Neuron (in vitro differentiated cells): ENCODE measurements around the gene MEGF8.

Source experiments
- H2AFZ ChIP-seq: one replicate; pipeline ENCODE4 v1.6.1; 2013; ENCODE audit warnings: low read depth, mild to moderate bottlenecking, inconsistent platforms, low read length, moderate library complexity
- H3K27me3 ChIP-seq: one replicate; pipeline ENCODE4 v1.6.1; 2013; ENCODE audit warnings: low read length; ENCODE audit not compliant: insufficient read depth
- H3K36me3 ChIP-seq: one replicate; pipeline ENCODE4 v1.6.1; 2013; ENCODE audit warnings: low read length; ENCODE audit not compliant: insufficient read depth
- H3K4me1 ChIP-seq: one replicate; pipeline ENCODE4 v1.6.1; 2013; ENCODE audit warnings: low read length; ENCODE audit not compliant: insufficient read depth
- H3K4me3 ChIP-seq: 2 replicates; pipeline ENCODE4 v1.5.1; 2013; ENCODE audit warnings: mild to moderate bottlenecking, low read length, moderate library complexity
- H3K9me3 ChIP-seq: one replicate; pipeline ENCODE4 v1.6.1; 2013; ENCODE audit warnings: low read length

MEGF8 gene

GRCh38 chr19:42352301-42353259, 27.1 kb downstream of the MEGF8 start:
- Histone ChIP-seq H3K4me1 (peaks cover 26% of the 10 kb centered on the region), H3K36me3 (peaks cover 47% of the 10 kb centered on the region), H2AFZ (no peak overlapping the region), H3K27me3 (no peaks in the 10 kb centered on the region), H3K9me3 (no peaks in the 10 kb centered on the region), H3K4me3 (no peak overlapping the region)

DNA sequence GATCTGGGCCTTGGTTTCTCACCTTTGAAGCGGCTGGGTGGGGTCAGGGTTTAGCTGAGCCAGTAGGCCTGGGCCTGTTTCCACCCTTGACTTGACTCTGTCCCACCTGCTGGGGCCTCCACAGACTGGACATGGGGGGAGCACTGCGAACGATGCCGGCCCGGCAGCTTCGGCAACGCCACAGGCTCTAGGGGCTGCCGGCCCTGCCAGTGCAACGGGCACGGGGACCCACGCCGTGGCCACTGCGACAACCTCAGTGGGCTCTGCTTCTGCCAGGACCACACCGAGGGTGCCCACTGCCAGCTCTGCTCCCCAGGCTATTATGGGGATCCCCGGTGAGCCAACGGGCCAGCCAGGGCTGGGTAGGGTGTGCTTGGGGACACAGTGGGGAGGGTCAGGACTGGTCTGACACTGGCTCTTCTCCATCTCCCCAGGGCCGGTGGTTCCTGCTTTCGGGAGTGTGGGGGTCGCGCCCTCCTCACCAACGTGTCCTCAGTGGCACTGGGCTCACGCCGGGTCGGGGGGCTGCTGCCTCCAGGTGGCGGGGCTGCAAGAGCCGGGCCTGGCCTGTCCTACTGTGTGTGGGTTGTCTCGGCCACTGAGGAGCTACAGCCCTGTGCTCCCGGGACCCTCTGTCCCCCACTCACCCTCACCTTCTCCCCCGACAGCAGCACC, 28.0 kb downstream of the MEGF8 start:
- H3K27me3 ChIP-seq, result no peaks in the 10 kb centered on the region
- H2AFZ ChIP-seq, result no peak overlapping the region
- H3K4me3 ChIP-seq, result no peak overlapping the region
- peaks cover 48% of the 10 kb centered on the region for H3K36me3 ChIP-seq
- peaks cover 26% of the 10 kb centered on the region for H3K4me1 ChIP-seq
- no peaks in the 10 kb centered on the region for H3K9me3 ChIP-seq

GRCh38 chr19:42355896-42356295, 30.5 kb downstream of the MEGF8 start:
- no peaks in the 10 kb centered on the region for H3K27me3 ChIP-seq
- no peaks in the 10 kb centered on the region for H3K9me3 ChIP-seq

DNA sequence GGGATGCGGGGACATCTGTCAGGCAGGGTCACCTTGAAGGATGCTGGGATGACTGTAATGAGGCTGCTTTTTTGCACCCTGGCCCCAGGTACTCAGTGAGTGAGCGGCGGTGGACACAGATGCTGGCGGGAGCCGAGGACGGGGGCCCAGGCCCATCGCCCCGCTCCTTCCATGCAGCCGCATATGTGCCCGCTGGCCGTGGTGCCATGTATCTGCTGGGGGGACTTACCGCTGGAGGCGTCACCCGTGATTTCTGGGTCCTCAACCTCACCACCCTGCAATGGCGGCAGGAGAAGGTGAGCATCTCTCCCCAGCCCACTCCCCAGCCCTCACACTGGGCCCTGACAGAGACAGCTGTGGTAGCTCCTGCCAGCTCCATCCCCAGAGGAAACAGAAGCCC, 31.3 kb downstream of the MEGF8 start:
- Histone ChIP-seq H3K4me3 (no peak overlapping the region), H2AFZ (no peak overlapping the region), H3K36me3 (peaks cover 61% of the 10 kb centered on the region), H3K4me1 (peaks cover 19% of the 10 kb centered on the region), H3K27me3 (no peaks in the 10 kb centered on the region), H3K9me3 (no peaks in the 10 kb centered on the region)

More at GRCh38 chr19:42355896-42356295, 30.5 kb downstream of the MEGF8 start:
- H3K4me1 ChIP-seq, result peaks cover 26% of the 10 kb centered on the region
- H3K36me3 ChIP-seq, result peaks cover 54% of the 10 kb centered on the region
- H2AFZ ChIP-seq, result no peak overlapping the region
- H3K4me3 ChIP-seq, result no peak overlapping the region

DNA sequence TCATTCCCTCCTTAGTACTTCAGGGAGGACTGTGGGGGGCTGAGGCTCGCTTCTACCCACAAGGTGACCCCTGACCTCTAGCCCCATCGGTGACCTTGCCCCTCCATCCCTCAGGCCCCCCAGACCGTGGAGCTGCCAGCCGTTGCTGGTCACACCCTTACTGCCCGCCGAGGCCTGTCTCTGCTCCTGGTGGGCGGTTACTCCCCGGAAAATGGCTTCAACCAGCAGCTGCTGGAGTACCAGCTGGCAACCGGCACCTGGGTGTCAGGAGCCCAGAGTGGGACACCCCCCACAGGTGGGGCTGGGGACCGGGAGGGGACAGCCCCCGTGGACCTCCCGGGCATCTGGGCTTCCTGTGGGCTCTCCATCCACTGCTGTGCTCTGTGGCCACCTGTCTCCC, 31.9 kb downstream of the MEGF8 start:
- Histone ChIP-seq H3K9me3 (no peaks in the 10 kb centered on the region), H3K4me3 (no peak overlapping the region), H3K27me3 (no peaks in the 10 kb centered on the region), H2AFZ (no peak overlapping the region), H3K36me3 (peaks cover 67% of the 10 kb centered on the region), H3K4me1 (peaks cover 13% of the 10 kb centered on the region)

GRCh38 chr19:42360787-42361544, 35.5 kb downstream of the MEGF8 start:
- no peak overlapping the region for H2AFZ ChIP-seq
- H3K36me3 ChIP-seq, result peaks cover 69% of the 10 kb centered on the region
- peaks cover 4% of the 10 kb centered on the region for H3K9me3 ChIP-seq
- no peak overlapping the region for H3K4me3 ChIP-seq
- no peaks in the 10 kb centered on the region for H3K4me1 ChIP-seq
- no peaks in the 10 kb centered on the region for H3K27me3 ChIP-seq

- Histone ChIP-seq H3K36me3 (peaks cover 69% of the 10 kb centered on the region), H3K27me3 (no peaks in the 10 kb centered on the region), H3K4me3 (no peak overlapping the region), H3K9me3 (peaks cover 4% of the 10 kb centered on the region), H2AFZ (no peak overlapping the region), H3K4me1 (no peaks in the 10 kb centered on the region)
These were observed 36.1 kb downstream of the MEGF8 start for GRCh38 chr19:42361545-42361910.

DNA sequence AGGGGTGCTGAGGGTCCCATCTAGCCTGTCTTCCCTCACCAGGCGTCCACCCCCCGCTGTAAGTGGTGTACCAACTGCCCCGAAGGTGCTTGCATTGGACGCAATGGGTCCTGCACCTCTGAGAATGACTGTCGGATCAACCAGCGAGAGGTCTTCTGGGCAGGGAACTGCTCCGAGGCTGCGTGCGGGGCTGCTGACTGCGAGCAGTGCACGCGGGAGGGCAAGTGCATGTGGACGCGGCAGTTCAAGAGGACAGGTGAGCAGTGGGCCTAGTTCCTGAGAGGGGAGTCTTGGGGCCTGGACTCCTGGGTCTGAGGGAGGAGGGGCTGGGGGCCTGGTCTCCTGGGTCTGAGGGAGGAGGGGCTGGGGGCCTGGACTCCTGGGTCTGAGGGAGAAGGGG, 36.9 kb downstream of the MEGF8 start:
- peaks cover 62% of the 10 kb centered on the region for H3K36me3 ChIP-seq

GRCh38 chr19:42362891-42363440, 37.5 kb downstream of the MEGF8 start:
- Histone ChIP-seq H3K36me3 (peaks cover 56% of the 10 kb centered on the region), H2AFZ (no peak overlapping the region), H3K4me3 (no peak overlapping the region), H3K9me3 (peaks cover 4% of the 10 kb centered on the region), H3K27me3 (no peaks in the 10 kb centered on the region), H3K4me1 (no peaks in the 10 kb centered on the region)

More for the DNA sequence above, 36.9 kb downstream of the MEGF8 start:
- no peaks in the 10 kb centered on the region for H3K27me3 ChIP-seq
- no peaks in the 10 kb centered on the region for H3K4me1 ChIP-seq
- H2AFZ ChIP-seq, result no peak overlapping the region
- peaks cover 4% of the 10 kb centered on the region for H3K9me3 ChIP-seq
- no peak overlapping the region for H3K4me3 ChIP-seq

- Histone ChIP-seq H3K36me3 (peaks cover 51% of the 10 kb centered on the region), H3K4me3 (no peak overlapping the region), H3K4me1 (no peaks in the 10 kb centered on the region)
These were observed 38.3 kb downstream of the MEGF8 start for GRCh38 chr19:42363614-42364346.

DNA sequence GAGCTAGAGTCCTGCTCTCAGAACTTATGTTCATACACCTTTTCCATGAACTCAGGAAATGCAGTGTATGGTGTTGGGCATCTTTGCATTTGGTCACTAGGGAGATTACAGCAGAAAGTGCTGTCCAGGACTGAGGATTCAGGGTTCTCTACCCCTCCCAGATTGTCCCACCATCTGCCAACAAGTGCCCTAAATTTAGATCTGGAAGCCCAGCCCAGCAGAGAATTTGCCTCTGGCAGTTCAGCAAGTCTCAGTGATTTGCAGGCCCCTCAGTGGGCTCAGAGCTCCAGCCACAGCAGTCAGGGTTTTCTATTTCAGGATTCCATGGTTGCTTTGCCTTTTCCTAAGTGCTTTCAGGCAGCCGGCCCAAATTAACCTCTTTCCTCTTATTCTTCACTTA, 41.2 kb downstream of the MEGF8 start:
- no peak overlapping the region for H2AFZ ChIP-seq
- no peak overlapping the region for H3K4me3 ChIP-seq
- H3K27me3 ChIP-seq, result no peaks in the 10 kb centered on the region
- peaks cover 4% of the 10 kb centered on the region for H3K9me3 ChIP-seq
- peaks cover 11% of the 10 kb centered on the region for H3K4me1 ChIP-seq
- peaks cover 49% of the 10 kb centered on the region for H3K36me3 ChIP-seq

More at GRCh38 chr19:42363614-42364346, 38.3 kb downstream of the MEGF8 start:
- H3K27me3 ChIP-seq, result no peaks in the 10 kb centered on the region
- peaks cover 4% of the 10 kb centered on the region for H3K9me3 ChIP-seq
- no peak overlapping the region for H2AFZ ChIP-seq

- Histone ChIP-seq H3K9me3 (peaks cover 4% of the 10 kb centered on the region), H3K36me3 (peaks cover 47% of the 10 kb centered on the region)
These were observed 42.5 kb downstream of the MEGF8 start for GRCh38 chr19:42367929-42368328.

More at GRCh38 chr19:42367929-42368328, 42.5 kb downstream of the MEGF8 start:
- Histone ChIP-seq H3K4me1 (peaks cover 11% of the 10 kb centered on the region), H3K27me3 (no peaks in the 10 kb centered on the region), H3K4me3 (no peak overlapping the region), H2AFZ (no peak overlapping the region)
